Gastrocnemius medialis (tissue), 4 donors: ENCODE results near the gene PRIMPOL.

ENCODE experiments used
- POLR2A ChIP-seq, 2 donors: fragments of 450-650 bp; IDR thresholded peaks; one replicate each; pipeline ENCODE4 v1.6.1; 2017; ENCODE audit warnings: antibody characterized with exemption in 2 of 2, mild to moderate bottlenecking in 2 of 2, moderate library complexity in 2 of 2
- TF ChIP-seq, protein P1 (sequence below), 5 experiments: fragments of 450-650 bp in 3 of 5; fragments of 200-600 bp in 2 of 5; sonication (generic) in 2 of 5; IDR thresholded peaks in 4 of 5; conservative IDR thresholded peaks in 1 of 5; 1 replicate in 4 of 5; 2 replicates in 1 of 5; pipeline ENCODE4 v1.5.1; 2016 to 2019; ENCODE audit warnings: antibody characterized with exemption in 5 of 5, mild to moderate bottlenecking in 3 of 5, moderate library complexity in 3 of 5

GRCh38 chr4:184620212-184620867 is 29.2 kb upstream of the PRIMPOL start:
- TF ChIP-seq, protein P1, sequence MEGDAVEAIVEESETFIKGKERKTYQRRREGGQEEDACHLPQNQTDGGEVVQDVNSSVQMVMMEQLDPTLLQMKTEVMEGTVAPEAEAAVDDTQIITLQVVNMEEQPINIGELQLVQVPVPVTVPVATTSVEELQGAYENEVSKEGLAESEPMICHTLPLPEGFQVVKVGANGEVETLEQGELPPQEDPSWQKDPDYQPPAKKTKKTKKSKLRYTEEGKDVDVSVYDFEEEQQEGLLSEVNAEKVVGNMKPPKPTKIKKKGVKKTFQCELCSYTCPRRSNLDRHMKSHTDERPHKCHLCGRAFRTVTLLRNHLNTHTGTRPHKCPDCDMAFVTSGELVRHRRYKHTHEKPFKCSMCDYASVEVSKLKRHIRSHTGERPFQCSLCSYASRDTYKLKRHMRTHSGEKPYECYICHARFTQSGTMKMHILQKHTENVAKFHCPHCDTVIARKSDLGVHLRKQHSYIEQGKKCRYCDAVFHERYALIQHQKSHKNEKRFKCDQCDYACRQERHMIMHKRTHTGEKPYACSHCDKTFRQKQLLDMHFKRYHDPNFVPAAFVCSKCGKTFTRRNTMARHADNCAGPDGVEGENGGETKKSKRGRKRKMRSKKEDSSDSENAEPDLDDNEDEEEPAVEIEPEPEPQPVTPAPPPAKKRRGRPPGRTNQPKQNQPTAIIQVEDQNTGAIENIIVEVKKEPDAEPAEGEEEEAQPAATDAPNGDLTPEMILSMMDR (IDR thresholded peaks at IDR 0.05 in 4 of 5, conservative IDR thresholded peaks at IDR 0.05 in 1 of 5), result no peak
- TF ChIP-seq POLR2A (IDR thresholded peaks at IDR 0.05), result no peak
